OCI-LY7 (cell line): ENCODE measurements around the gene CUBN. TPM values are rescaled to one million over a fixed set of nuclear protein-coding genes. Genes with fewer than 3 reads are reported as not detected.

ENCODE experiments used
- BruUV-seq: library from RNA; stranded (reverse); fragments of 400-500 nt; replicated peaks from 2 replicates; lab custom pipeline; 2021; lab: Mats Ljungman, UMichigan
- CTCF ChIA-PET: fragments of 300-600 bp; sonication (Branson Sonifier 250); formaldehyde crosslinking; loops from one replicate; lab custom pipeline; 2022; ENCODE audit warnings: antibody characterized with exemption; ENCODE audit not compliant: unreplicated experiment; lab: Charles Lee
- POLR2A ChIA-PET: fragments of 300-600 bp; sonication (Branson Sonifier 250); formaldehyde crosslinking; loops from one replicate; lab custom pipeline; 2022; ENCODE audit warnings: antibody characterized with exemption; lab: Charles Lee
- DNase-seq: peaks from one replicate; pipeline ENCODE4 v3.0.0-alpha.2; 2015; ENCODE audit warnings: low spot score
- H2AFZ ChIP-seq: fragments of 200-600 bp; sonication (generic), shearing (Covaris generic); 2 replicates; pipeline ENCODE4 v1.6.1; 2014; ENCODE audit warnings: mild to moderate bottlenecking, antibody characterized with exemption, low read length, moderate library complexity
- H3K27ac ChIP-seq: fragments of 200-600 bp; sonication (generic); 2 replicates; pipeline ENCODE4 v1.5.1; 2014; ENCODE audit warnings: mixed run types, low read depth, mild to moderate bottlenecking, moderate library complexity, low read length, inconsistent platforms; ENCODE audit not compliant: poor library complexity, severe bottlenecking
- H3K36me3 ChIP-seq: fragments of 200-600 bp; sonication (generic); 2 replicates; pipeline ENCODE4 v1.6.1; 2014; ENCODE audit warnings: mild to moderate bottlenecking, antibody characterized with exemption, low read length, moderate library complexity, mixed read lengths; ENCODE audit not compliant: insufficient read depth
- H3K4me1 ChIP-seq: fragments of 200-600 bp; sonication (generic); 2 replicates; pipeline ENCODE4 v1.5.1; 2014; ENCODE audit warnings: mild to moderate bottlenecking, low read length; ENCODE audit not compliant: insufficient read depth, poor library complexity, severe bottlenecking
- H3K4me2 ChIP-seq: fragments of 200-600 bp; sonication (generic); 2 replicates; pipeline ENCODE4 v1.6.1; 2014; ENCODE audit warnings: mild to moderate bottlenecking, low read length
- H3K4me3 ChIP-seq: fragments of 200-600 bp; sonication (generic); 2 replicates; pipeline ENCODE4 v1.5.1; 2014; ENCODE audit warnings: mild to moderate bottlenecking, low read depth, low read length; ENCODE audit not compliant: poor library complexity, severe bottlenecking
- H3K79me2 ChIP-seq: fragments of 200-600 bp; sonication (generic); 2 replicates; pipeline ENCODE4 v1.6.1; 2016; ENCODE audit warnings: low read depth, mild to moderate bottlenecking, low read length, moderate library complexity, mixed read lengths; ENCODE audit not compliant: insufficient read depth
- H3K9me2 ChIP-seq: fragments of 200-600 bp; sonication (generic); 2 replicates; pipeline ENCODE4 v1.6.1; 2016; ENCODE audit warnings: mild to moderate bottlenecking, low read length, mixed read lengths; ENCODE audit not compliant: insufficient read depth
- H3K9me3 ChIP-seq: fragments of 200-600 bp; sonication (generic); 2 replicates; pipeline ENCODE4 v1.6.1; 2014; ENCODE audit warnings: mild to moderate bottlenecking, mixed run types, low read length, mixed read lengths
- H4K20me1 ChIP-seq: fragments of 200-600 bp; sonication (generic); 2 replicates; pipeline ENCODE4 v1.6.1; 2014; ENCODE audit warnings: mild to moderate bottlenecking, antibody characterized with exemption, low read length, moderate library complexity, mixed read lengths; ENCODE audit not compliant: insufficient read depth
- CTCF ChIP-seq: fragments of 200-600 bp; sonication (generic); conservative IDR thresholded peaks from 2 replicates; pipeline ENCODE4 v1.5.1; 2014; ENCODE audit warnings: mild to moderate bottlenecking, antibody characterized with exemption, low read length, moderate library complexity, mixed read lengths
- EZH2phosphoT487 ChIP-seq: fragments of 200-600 bp; sonication (generic); IDR thresholded peaks from 2 replicates; pipeline ENCODE4 v1.6.1; 2018; ENCODE audit warnings: low read depth, borderline replicate concordance, mild to moderate bottlenecking, mixed run types, antibody characterized with exemption, low read length, moderate library complexity, mixed read lengths
- intact Hi-C: fragments of 100-400 bp; cut with micrococcal nuclease; formaldehyde crosslinking; loops from one replicate; pipeline ENCODE4 v1.10.0; 2022; ENCODE audit not compliant: unreplicated experiment
- total RNA-seq, 2 experiments: library from RNA; depleted of rRNA in 1 of 2; stranded (reverse); fragments of >200 nt in 1 of 2; shearing (Covaris generic) in 1 of 2; gene quantifications; 2 replicates each; pipeline ENCODE4 v1.2.3, GENCODE V29; 2014 to 2022

CUBN gene
- total RNA-seq, 2 experiments from 2014 or later, result 0.13 to 0.25 TPM

- H3K27ac ChIP-seq, result no peak overlapping the region
- POLR2A ChIA-PET, result no interaction called here
- no peaks in the 10 kb centered on the region for H3K36me3 ChIP-seq
- H4K20me1 ChIP-seq, result 0 out of 2 replicates have a peak, but pooled peaks cover 4% of the 10 kb centered on the region
- CTCF ChIA-PET, result no interaction called here
- intact Hi-C loops, result no loop called here
- DNase-seq, result no peak
- H3K9me3 ChIP-seq, result no peaks in the 10 kb centered on the region
- no peaks in the 10 kb centered on the region for H3K4me1 ChIP-seq
- H2AFZ ChIP-seq, result no peak overlapping the region
- TF ChIP-seq CTCF, result no peak
- no peak for TF ChIP-seq EZH2phosphoT487
- no peak overlapping the region for H3K4me3 ChIP-seq
- no peak overlapping the region for H3K4me2 ChIP-seq
- H3K9me2 ChIP-seq, result no peaks in the 10 kb centered on the region
- no TSS peak for BruUV-seq
- H3K79me2 ChIP-seq, result no peaks in the 10 kb centered on the region; the same call in 1 of the 2 replicates
Observed at GRCh38 chr10:16798571-16798970, 331.0 kb downstream of the CUBN start.

GRCh38 chr10:16795410-16796073 lies 334.1 kb downstream of the CUBN start:
- no peak for DNase-seq
- Histone ChIP-seq H3K4me3 (no peak overlapping the region), H3K27ac (no peak overlapping the region), H3K79me2 (no peaks in the 10 kb centered on the region), H3K4me2 (no peak overlapping the region), H4K20me1 (no peaks in the 10 kb centered on the region), H3K9me2 (no peaks in the 10 kb centered on the region), H2AFZ (no peak overlapping the region), H3K9me3 (no peaks in the 10 kb centered on the region), H3K36me3 (no peaks in the 10 kb centered on the region), H3K4me1 (no peaks in the 10 kb centered on the region)
- CTCF ChIA-PET, result no interaction called here
- BruUV-seq, result no TSS peak
- POLR2A ChIA-PET, result interaction anchor here (0.8 to 1.4 kb wide), 3 partner anchors 10 to 32 kb away, joined by 3 to 4 read pairs (median 3); partner anchors contain the start of gene RSU1
- no peak for TF ChIP-seq CTCF
- no peak for TF ChIP-seq EZH2phosphoT487
- intact Hi-C loops, result no loop called here

GRCh38 chr10:16794005-16794404 lies 335.6 kb downstream of the CUBN start:
- H3K27ac ChIP-seq, result no peak overlapping the region
- H2AFZ ChIP-seq, result no peak overlapping the region
- no peak for TF ChIP-seq EZH2phosphoT487
- TF ChIP-seq CTCF, result no peak
- no peaks in the 10 kb centered on the region for H3K9me3 ChIP-seq
- no peaks in the 10 kb centered on the region for H4K20me1 ChIP-seq
- no peaks in the 10 kb centered on the region for H3K36me3 ChIP-seq
- no peak for DNase-seq
- ChIA-PET POLR2A (interaction anchor here (0.5 to 1.0 kb wide), 6 partner anchors 10 to 422 kb away, joined by 3 read pairs; no protein-coding TSS in a partner anchor), CTCF (no interaction called here)
- intact Hi-C loops, result no loop called here
- no TSS peak for BruUV-seq
- H3K79me2 ChIP-seq, result no peaks in the 10 kb centered on the region
- no peak overlapping the region for H3K4me3 ChIP-seq
- H3K4me1 ChIP-seq, result no peaks in the 10 kb centered on the region
- no peak overlapping the region for H3K4me2 ChIP-seq
- no peaks in the 10 kb centered on the region for H3K9me2 ChIP-seq
